K562 (cell line): Measurements from ENCODE around the gene BEST1. TPM values are rescaled to one million over a fixed set of nuclear protein-coding genes. Genes with fewer than 3 reads are reported as not detected.

Experiments
- ARNT ChIP-seq, 2 experiments: fragments of 450-650 bp; IDR thresholded peaks; 2 replicates each; pipeline ENCODE4 v1.6.1; 2016; ENCODE audit warnings: mild to moderate bottlenecking in 1 of 2
- CEBPG ChIP-seq, 3 experiments: fragments of 200-800 bp in 1 of 3; sonication (Bioruptor generic) in 1 of 3; sonication (generic) in 1 of 3; formaldehyde crosslinking in 1 of 3; IDR thresholded peaks in 2 of 3; conservative IDR thresholded peaks in 1 of 3; 2 replicates each; pipeline versions ENCODE4 v1.6.1 to v1.8.0; 2016 to 2022; ENCODE audit warnings: missing compliant biosample characterization in 2 of 3, missing genetic modification characterization in 2 of 3, mild to moderate bottlenecking in 1 of 3, missing genetic modification reagents in 1 of 3
- GATAD2A ChIP-seq: fragments of 450-650 bp; IDR thresholded peaks from 2 replicates; pipeline ENCODE4 v1.6.1; 2017
- HMGN3 ChIP-seq: IDR thresholded peaks from 2 replicates; pipeline ENCODE4 v1.6.1; 2011; ENCODE audit warnings: borderline replicate concordance, low read depth, mild to moderate bottlenecking, mixed read lengths, low read length; ENCODE audit not compliant: insufficient read length; ENCODE audit errors: extremely low read depth
- KLF6 ChIP-seq: fragments of 250-450 bp; sonication (Bioruptor Pico); IDR thresholded peaks from 2 replicates; pipeline ENCODE4 v1.4.0; 2020; ENCODE audit warnings: mild to moderate bottlenecking, moderate library complexity, borderline replicate concordance
- NCOA2 ChIP-seq, 2 experiments: fragments of 450-650 bp; IDR thresholded peaks; 2 replicates each; pipeline ENCODE4 v1.6.1; 2018; ENCODE audit warnings: mild to moderate bottlenecking in 2 of 2, moderate library complexity in 1 of 2; ENCODE audit not compliant: partially characterized antibody in 2 of 2
- PML ChIP-seq: IDR thresholded peaks from 2 replicates; pipeline ENCODE4 v1.6.1; 2012; ENCODE audit warnings: low read length, inconsistent platforms
- RBM14 ChIP-seq: fragments of 200-400 bp; formaldehyde crosslinking; IDR thresholded peaks from 2 replicates; pipeline ENCODE4 v1.6.1; 2018; ENCODE audit warnings: low read depth, mild to moderate bottlenecking, low read length, moderate library complexity, borderline replicate concordance; ENCODE audit not compliant: insufficient read depth
- STAT5A ChIP-seq: IDR thresholded peaks from 2 replicates; pipeline ENCODE4 v1.6.1; 2012; ENCODE audit warnings: low read length, inconsistent platforms, borderline replicate concordance
- TAF7 ChIP-seq: fragments of 450-650 bp; IDR thresholded peaks from 2 replicates; pipeline ENCODE4 v1.6.1; 2016; ENCODE audit warnings: missing genetic modification characterization, missing compliant biosample characterization
- U2AF1 ChIP-seq: fragments of 200-400 bp; formaldehyde crosslinking; optimal IDR thresholded peaks from 2 replicates; pipeline ENCODE3; 2017; ENCODE audit warnings: mild to moderate bottlenecking, low read depth, low read length, moderate library complexity
- WHSC1 ChIP-seq: IDR thresholded peaks from one replicate; pipeline ENCODE4 v1.6.1; 2012; ENCODE audit warnings: low read length, control low read depth, inconsistent platforms
- ZBTB2 ChIP-seq: fragments of 450-650 bp; IDR thresholded peaks from 2 replicates; pipeline ENCODE4 v1.6.1; 2016; ENCODE audit warnings: antibody characterized with exemption
- ZNF324 ChIP-seq: fragments of 250-450 bp; sonication (Bioruptor Pico); IDR thresholded peaks from 2 replicates; pipeline ENCODE4 v1.4.0; 2020; ENCODE audit warnings: mild to moderate bottlenecking
- ZNF766 ChIP-seq: fragments of 200-800 bp; sonication (Bioruptor generic); conservative IDR thresholded peaks from 2 replicates; pipeline ENCODE4 v1.6.1; 2016; ENCODE audit warnings: missing genetic modification characterization, missing compliant biosample characterization
- ZNF778 ChIP-seq: fragments of 450-650 bp; formaldehyde crosslinking; IDR thresholded peaks from 2 replicates; pipeline ENCODE4 v1.4.0; 2020; ENCODE audit warnings: mild to moderate bottlenecking, moderate library complexity
- ZNF780A ChIP-seq: fragments of 250-450 bp; sonication (Bioruptor Pico); IDR thresholded peaks from 2 replicates; pipeline ENCODE4 v1.5.0; 2021; ENCODE audit warnings: mild to moderate bottlenecking
- polyA plus RNA-seq, 8 experiments: library from polyadenylated mRNA; depleted of rRNA in 4 of 8; stranded (reverse) in 5 of 8; unstranded in 3 of 8; fragments of >200 nt; fragmentation: Nextera tagmentation in 2 of 8; fragmentation: Illumina TruSeq in 1 of 8; extraction: Ambion mirVana in 2 of 8; extraction: Trizol in 1 of 8; gene quantifications; 2 replicates each; pipeline versions ENCODE4 v1.2.1 to v1.2.3, GENCODE V29; 2011 to 2014; ENCODE audit warnings: inconsistent platforms in 1 of 8, missing spikeins in 1 of 8
- total RNA-seq, 7 experiments: library from RNA; depleted of rRNA in 6 of 7; stranded (reverse); fragments of >200 nt in 6 of 7; fragmentation: Illumina TruSeq in 2 of 7; extraction: Trizol in 2 of 7; gene quantifications; 2 replicates each; pipeline versions ENCODE4 v1.2.1 to v1.2.3, GENCODE V29; 2011 to 2021; ENCODE audit warnings: low replicate concordance in 1 of 7
- TF ChIP-seq, protein P1 (sequence below): fragments of 450-650 bp; conservative IDR thresholded peaks from 2 replicates; pipeline ENCODE4 v1.6.1; 2016; ENCODE audit warnings: missing genetic modification characterization, low read depth, mild to moderate bottlenecking, missing compliant biosample characterization, moderate library complexity
- TF ChIP-seq, protein P2 (sequence below): fragments of 250-450 bp; sonication (Bioruptor Pico); IDR thresholded peaks from 2 replicates; pipeline ENCODE4 v1.8.0; 2022; ENCODE audit warnings: inconsistent platforms
- TF ChIP-seq, protein P3 (sequence below): sonication (generic); formaldehyde crosslinking; IDR thresholded peaks from 2 replicates; pipeline ENCODE4 v1.8.0; 2023; ENCODE audit warnings: mild to moderate bottlenecking, missing genetic modification reagents

BEST1 gene
- total and polyA plus RNA-seq, 9 of the 15 experiments (the other 6 are each of a cell fraction or from before 2014, with no cell fraction given), result 0.07 to 1.3 (median 0.40) TPM

DNA sequence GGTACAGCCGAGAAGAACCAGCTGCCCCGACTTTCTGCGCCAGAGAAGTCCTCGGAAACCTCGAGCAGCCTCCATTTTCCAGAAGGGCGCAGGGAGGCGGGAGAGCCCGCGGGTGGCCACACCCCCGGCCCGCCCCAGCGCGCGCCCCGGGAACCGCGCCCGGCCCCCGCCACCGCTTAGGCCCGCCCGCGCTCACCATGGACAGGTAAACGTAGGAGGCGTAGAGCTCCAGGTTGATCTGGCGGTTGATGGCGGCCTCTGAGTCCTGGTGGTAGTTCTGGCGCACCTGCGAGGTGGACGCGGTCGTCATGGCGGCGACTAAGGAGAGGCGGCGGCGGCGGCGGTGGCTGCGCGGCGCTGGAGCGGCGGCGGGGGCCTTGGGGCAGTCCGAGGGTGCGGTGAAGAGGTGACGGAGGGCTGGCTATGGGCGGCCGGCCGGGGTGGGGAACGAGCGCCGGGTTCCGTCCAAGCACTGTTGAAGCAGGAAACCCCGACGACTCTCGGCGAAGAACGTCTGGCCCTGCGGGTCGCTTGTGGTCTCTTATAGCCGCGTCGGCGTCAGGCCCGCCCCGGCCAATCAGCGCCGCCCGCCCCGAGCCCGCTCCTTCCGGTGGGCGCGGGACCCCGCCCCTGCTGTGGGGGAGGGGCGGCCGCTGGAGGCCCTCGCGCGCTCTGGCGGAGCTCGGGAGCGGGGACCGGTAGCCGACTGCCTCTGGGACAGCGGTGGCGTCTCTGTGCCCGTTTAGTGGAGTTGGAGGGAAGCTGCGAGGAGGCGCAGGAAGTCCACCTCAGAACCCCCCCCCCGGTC is 17.2 kb downstream of the BEST1 start, which contains the start of gene FTH1 (continued):
- TF ChIP-seq U2AF1 (no peak), ZNF778 (no peak), NCOA2 (IDR thresholded peaks at IDR 0.05; ENCODE audit: partially characterized antibody in 2 of 2) (no peak), RBM14 (no peak), ZNF766 (CRISPR knock-in tag) (no peak), STAT5A (no peak), KLF6 (CRISPR knock-in tag) (no peak), ZNF324 (CRISPR knock-in tag) (no peak), HMGN3 (peak; percentile 91), TAF7 (tag) (no peak), ARNT (IDR thresholded peaks at IDR 0.05) (no peak), ZNF780A (CRISPR knock-in tag) (no peak), WHSC1 (no peak), CEBPG (CRISPR knock-in tag; IDR thresholded peaks at IDR 0.05) (no peak), CEBPG (tag; conservative IDR thresholded peaks at IDR 0.05 in 1 of 2, IDR thresholded peaks at IDR 0.05 in 1 of 2) (no peak), GATAD2A (no peak), ZBTB2 (no peak), PML (peak; percentile 84)
- TF ChIP-seq, protein P1, sequence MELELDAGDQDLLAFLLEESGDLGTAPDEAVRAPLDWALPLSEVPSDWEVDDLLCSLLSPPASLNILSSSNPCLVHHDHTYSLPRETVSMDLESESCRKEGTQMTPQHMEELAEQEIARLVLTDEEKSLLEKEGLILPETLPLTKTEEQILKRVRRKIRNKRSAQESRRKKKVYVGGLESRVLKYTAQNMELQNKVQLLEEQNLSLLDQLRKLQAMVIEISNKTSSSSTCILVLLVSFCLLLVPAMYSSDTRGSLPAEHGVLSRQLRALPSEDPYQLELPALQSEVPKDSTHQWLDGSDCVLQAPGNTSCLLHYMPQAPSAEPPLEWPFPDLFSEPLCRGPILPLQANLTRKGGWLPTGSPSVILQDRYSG (tag), result no peak
- TF ChIP-seq, protein P2, sequence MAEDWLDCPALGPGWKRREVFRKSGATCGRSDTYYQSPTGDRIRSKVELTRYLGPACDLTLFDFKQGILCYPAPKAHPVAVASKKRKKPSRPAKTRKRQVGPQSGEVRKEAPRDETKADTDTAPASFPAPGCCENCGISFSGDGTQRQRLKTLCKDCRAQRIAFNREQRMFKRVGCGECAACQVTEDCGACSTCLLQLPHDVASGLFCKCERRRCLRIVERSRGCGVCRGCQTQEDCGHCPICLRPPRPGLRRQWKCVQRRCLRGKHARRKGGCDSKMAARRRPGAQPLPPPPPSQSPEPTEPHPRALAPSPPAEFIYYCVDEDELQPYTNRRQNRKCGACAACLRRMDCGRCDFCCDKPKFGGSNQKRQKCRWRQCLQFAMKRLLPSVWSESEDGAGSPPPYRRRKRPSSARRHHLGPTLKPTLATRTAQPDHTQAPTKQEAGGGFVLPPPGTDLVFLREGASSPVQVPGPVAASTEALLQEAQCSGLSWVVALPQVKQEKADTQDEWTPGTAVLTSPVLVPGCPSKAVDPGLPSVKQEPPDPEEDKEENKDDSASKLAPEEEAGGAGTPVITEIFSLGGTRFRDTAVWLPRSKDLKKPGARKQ (CRISPR knock-in tag), result no peak
- TF ChIP-seq, protein P3, sequence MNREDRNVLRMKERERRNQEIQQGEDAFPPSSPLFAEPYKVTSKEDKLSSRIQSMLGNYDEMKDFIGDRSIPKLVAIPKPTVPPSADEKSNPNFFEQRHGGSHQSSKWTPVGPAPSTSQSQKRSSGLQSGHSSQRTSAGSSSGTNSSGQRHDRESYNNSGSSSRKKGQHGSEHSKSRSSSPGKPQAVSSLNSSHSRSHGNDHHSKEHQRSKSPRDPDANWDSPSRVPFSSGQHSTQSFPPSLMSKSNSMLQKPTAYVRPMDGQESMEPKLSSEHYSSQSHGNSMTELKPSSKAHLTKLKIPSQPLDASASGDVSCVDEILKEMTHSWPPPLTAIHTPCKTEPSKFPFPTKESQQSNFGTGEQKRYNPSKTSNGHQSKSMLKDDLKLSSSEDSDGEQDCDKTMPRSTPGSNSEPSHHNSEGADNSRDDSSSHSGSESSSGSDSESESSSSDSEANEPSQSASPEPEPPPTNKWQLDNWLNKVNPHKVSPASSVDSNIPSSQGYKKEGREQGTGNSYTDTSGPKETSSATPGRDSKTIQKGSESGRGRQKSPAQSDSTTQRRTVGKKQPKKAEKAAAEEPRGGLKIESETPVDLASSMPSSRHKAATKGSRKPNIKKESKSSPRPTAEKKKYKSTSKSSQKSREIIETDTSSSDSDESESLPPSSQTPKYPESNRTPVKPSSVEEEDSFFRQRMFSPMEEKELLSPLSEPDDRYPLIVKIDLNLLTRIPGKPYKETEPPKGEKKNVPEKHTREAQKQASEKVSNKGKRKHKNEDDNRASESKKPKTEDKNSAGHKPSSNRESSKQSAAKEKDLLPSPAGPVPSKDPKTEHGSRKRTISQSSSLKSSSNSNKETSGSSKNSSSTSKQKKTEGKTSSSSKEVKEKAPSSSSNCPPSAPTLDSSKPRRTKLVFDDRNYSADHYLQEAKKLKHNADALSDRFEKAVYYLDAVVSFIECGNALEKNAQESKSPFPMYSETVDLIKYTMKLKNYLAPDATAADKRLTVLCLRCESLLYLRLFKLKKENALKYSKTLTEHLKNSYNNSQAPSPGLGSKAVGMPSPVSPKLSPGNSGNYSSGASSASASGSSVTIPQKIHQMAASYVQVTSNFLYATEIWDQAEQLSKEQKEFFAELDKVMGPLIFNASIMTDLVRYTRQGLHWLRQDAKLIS, result peak; percentile 99
